HUDEP-2 (cell line): ENCODE results near the gene YPEL5.
"Not testable (repeated sequence)": the region's sequence is repeated elsewhere in the genome, so short reads cannot be mapped to it uniquely, and the experiment has no call there.

Source experiments
- DNase-seq, 76 experiments: peaks; one replicate each; lab custom pipeline; 2025; ENCODE audit not compliant: unreplicated experiment in 76 of 76; lab: John Stamatoyannopoulos, UW

Gene YPEL5

DNA sequence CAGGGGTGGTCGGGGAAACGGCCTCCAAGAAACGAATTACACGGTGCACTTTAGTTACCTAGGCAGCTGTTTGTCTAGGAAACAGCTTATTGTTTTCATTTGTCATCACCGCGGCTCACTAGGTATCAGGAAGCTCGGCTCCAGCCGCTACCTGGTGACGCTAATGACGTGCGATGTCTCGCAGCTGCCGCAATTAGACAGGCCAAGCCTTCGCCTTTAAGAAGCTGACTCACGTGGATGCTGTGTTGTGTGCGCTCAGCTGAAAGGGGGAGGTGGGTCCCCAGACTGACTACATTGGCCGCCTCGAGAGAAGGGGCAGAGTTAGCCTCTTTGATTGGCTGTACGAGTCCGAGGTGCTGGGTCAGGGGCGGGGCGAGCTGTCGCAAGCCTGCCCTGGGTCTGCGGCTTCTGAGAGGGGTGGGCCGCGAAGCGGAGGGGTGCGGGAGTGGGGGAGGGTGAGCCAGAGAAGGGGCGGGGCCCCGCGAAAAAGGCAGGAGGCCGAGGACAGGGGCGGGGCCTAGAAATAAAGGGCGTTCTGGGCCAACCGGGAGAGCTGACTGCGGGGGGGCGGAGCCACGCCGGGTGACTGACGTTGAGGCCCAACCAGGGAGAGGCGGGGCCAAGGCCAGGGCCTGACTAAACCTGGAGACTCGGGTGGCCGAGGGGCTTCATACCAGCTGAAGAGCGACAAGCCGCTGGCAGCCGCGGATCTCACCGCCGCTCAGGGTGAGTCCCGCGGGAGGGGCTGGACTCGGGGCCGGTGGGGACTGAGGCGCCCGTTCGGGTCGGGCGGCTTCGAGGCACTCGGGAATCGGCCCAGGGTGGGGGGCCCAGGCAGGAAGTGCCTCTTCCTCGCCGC, at the start of gene YPEL5:
Gene YPEL5 (plus strand): TSS at position 671 of the 859 bp plus-strand sequence. CDS start 9,645 bp downstream, outside the sequence.
- peak; percentile 71 to 99 (median 98) for DNase-seq

DNA sequence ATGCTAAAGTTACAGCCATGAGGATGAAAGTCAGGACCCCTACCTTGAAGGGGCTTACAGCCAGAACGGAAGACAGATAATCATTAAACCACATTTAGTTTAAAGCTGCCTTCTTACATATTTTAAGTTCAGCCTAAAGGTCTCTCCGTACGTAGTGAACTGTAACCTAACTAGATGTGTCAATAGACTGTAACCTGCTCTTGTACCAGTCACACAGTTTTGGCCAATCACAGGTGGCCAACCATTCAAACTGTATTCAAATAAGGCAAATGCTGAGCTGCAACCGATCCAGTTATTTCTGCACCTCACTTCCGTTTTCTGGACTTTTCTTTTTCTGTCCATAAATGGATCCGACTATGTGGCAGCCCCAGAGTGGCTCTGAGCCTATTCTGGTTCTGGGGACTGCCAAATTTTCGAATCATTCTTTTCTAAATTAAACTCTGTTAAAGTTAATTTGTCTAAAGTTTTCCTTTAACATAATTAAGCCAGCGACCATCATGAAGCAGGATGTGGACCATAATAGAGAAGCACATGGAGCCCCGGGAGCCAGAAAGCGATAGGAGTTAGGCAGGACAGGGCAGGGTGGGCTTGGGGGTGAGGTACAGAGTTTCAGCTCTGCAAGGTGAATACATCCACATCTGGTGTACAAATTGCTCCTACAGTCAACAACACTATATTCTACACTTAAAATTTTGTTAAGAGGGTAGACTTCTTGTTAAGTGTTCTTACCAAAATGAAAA, 48.4 kb upstream of the YPEL5 start:
- DNase-seq, result no peak

DNA sequence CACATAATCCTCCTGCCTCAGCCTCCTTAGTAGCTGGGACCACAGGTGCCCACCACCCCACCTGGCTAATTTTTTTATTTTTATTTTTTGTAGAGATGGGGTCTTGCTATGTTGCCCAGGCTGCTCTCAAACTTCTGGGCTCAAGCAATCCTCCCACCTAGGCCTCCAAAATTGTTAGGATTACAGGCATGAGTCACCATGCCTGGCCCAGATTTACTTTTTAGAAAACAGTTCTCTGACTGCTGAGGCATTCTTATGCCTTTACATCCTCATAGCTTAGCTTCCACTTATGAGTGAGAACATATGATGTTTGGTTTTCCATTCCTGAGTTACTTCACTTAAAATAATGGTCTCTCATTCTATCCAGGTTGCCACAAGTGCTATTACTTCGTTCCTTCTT, 47.4 kb upstream of the YPEL5 start:
- DNase-seq, result not testable (repeated sequence)

DNA sequence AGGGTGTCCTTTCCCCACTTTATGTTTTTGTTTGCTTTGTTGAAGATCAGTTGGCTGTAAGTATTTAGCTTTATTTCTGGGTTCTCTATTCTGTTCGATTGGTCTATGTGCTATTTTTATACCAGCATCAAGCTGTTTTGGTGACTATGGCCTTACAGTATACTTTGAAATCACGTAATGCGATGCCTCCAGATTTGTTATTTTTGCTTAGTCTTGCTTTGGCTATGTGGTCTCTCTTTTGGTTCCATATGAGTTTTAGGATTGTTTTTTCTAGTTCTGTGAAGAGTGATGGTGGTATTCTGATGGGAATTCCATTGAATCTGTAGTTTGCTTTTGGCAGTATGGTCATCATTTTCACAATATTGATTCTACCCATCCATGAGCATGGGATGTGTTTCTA, 46.1 kb upstream of the YPEL5 start:
- DNase-seq, result not testable (repeated sequence)

DNA sequence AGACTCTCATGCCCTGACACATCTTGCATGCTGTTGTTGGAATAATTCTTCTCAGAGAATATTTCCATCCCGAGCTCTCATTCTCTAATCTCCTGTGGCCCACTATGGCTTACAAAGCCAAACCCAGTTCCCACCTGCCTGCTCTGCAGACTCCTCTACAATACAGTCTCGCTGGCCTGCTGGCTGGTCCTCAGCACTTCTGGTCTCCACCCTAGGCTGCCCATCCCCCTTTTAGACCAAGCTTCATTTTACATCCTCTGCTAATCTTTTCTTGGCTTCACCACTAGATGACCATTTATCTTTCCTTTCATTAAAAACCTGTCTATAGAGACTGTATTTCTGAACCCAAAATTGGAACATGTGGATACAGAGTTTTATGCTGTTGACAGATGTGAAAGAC, 42.5 kb upstream of the YPEL5 start:
- no peak for DNase-seq

- no peak for DNase-seq
Measured at GRCh38 chr2:30105556-30105955, 41.3 kb upstream of the YPEL5 start.

GRCh38 chr2:30106543-30106942, 40.3 kb upstream of the YPEL5 start:
- no peak for DNase-seq

DNA sequence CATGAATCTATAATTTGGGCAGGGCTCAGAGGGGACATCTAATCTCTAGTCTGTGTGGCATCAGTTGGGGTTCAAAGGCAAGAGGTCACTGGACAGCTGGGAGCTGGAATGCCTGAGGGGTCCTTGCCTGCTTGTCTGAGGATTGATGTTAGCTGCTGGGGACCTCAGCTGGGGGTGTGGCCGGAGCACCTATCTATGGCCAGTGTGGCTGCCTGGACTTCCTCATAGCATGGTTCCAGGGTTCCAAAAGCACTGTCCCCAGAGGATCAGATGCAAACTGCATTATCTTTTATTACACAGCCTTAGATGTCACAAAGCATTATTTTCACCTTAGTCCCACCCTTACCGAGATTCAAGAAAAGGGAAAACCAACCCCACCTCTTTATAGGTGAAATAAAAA, 38.6 kb upstream of the YPEL5 start:
- no peak for DNase-seq

- DNase-seq, result no peak
Measured at GRCh38 chr2:30108851-30109250, 38.0 kb upstream of the YPEL5 start.

DNA sequence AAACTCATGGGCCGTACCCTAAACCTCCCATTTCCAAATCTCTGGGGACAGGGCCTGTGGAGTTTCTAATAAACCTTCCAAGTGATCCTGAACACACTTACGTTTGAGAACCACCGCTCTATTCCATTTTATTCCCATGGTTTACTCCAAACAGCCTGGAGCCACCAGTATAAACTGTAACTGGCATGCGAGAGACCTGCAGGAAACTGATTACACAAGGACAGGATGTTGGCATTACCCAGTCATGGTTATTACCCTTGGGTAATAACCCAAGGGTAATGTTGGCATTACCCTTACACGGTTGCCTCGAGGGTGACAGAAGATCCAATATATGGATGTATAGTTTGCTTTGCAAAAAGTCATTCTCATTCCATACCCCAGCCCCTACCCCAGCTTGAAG, 37.0 kb upstream of the YPEL5 start:
- no peak for DNase-seq

- no peak for DNase-seq
Measured at GRCh38 chr2:30110773-30111172, 36.0 kb upstream of the YPEL5 start.

DNA sequence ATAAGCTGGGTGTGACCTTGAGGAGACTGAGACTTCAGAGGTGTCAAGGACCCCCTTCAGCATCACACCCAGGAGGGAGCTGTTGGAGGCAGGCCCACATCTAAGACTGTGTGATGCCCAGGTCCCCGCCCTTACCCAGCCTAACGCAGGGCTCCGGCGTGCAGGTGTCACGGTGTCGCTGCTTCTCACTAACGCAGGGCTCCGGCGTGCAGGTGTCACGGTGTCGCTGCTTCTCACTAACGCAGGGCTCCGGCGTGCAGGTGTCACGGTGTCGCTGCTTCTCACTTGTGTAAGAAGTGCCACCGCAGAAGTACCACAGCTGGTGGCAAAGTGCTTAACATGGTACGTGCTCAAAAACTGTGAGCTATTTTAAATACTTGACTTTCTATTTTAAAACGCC, 35.6 kb upstream of the YPEL5 start:
- DNase-seq, result not testable (repeated sequence)

DNA sequence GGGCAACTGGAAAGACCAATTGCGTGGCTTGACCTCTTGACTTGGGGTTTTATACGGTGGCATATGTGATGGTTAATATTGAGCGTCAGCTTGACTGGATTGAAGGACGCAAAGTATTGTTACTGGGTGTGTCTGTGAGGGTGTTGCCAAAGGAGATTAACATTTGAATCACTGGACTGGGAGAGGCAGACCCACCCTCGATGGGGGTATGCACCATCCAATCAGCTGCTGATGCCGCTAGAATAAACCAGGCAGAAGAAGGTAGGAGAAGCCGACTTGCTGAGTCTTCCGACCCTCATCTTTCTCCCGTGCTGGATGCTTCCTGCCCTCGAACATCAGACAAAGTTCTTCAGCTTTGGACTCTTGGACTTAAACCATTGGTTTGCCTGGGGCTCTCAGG, 34.2 kb upstream of the YPEL5 start:
- no peak for DNase-seq

DNA sequence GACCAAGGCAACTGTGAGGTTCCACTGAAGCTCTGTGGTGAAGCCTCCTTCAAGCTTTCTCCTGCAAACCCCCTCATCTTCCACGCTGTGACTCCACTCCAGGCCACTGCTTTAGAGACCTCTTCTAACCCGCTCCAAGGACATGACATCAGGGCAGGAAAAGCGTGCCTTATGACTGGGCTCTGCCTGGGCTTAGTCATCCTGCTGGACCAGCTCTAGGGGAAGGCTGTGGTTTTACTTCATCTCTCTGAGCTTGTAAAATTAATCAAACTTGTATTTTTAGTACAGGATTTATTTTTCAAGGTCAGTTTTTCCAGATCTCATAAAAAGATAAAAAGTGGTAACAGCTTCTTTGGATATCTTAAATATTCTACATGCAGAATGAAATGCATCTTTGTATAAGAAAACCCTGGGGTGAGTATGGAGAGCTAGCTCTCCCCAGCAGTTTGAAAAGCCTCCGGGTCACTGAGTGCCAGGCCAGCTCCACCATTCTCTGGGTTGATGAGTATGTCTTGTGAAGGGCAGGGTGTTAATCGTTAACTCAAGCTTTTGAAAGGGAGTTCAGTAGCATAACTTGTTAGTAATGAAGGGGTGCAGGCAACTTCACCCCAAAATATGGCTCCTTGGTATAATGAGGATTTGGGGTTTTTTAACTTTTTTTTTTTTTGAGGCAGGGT, 33.1 kb upstream of the YPEL5 start:
- DNase-seq, result no peak

DNA sequence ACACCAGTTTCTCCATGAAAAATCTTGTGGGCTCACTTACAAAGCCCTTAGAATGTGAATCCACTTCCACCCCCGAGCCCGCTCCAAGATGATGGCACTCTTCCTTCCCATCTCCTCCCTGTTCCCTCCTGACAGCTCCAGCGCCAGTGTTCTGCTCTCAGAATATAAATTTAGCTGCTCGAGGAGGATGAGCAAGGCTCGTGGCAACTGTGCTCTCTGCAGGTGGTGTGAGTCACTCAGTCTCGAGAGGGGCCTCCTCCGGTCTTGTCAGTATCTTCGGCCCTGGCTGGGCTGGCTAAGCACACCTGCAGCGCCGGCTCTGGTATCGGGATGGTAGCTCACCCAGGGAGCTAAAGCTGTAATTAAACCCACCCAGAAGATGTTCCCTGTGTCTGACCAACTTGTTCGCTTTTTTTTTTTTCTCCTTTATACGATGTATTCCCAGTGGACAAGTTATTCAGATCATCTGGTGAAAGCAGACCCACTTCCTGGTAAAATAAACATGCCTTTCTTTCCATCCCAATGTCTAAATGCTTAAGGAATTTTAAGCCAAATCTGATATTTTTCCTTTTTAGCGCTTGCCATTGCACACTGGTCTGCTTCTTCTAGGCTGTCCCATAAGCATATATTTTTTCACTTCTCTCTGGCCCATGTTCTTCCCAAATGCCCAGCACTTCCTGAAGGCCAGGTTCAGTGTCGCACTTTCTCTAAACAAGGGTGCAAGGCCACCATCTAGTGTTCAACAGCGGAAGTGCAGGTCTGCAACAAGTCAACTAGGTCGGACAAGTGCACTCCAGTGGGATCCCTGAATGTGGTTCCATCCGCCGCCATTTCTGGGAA, 31.4 kb upstream of the YPEL5 start:
- DNase-seq, result peak in 65 of 76 experiments; percentile 5 to 78 (median 47)

GRCh38 chr2:30115981-30116285, 30.9 kb upstream of the YPEL5 start:
- DNase-seq, result no peak

DNA sequence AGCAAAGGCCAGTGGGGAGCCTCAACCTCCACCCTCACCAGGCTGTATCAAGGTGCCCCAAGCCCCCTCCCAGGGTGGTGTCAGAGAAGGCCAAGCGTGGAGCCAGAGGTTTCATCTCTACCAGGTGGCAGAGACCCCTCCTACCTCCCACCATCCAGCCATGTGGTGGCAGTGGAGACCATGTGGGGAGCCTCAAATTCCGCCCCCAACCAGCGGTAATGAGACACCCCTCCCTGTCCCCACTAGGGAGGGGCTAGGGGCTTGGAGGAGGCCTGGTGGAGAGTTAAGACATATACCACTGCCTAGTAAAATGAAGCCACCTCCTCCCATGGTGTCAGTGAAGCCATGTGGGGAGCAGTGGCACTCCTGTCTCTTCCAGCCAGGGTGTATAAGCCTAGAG, 24.4 kb upstream of the YPEL5 start:
- no peak for DNase-seq

GRCh38 chr2:30127016-30127893, 19.6 kb upstream of the YPEL5 start:
- no peak for DNase-seq

GRCh38 chr2:30134582-30134981, 12.2 kb upstream of the YPEL5 start:
- DNase-seq, result no peak

DNA sequence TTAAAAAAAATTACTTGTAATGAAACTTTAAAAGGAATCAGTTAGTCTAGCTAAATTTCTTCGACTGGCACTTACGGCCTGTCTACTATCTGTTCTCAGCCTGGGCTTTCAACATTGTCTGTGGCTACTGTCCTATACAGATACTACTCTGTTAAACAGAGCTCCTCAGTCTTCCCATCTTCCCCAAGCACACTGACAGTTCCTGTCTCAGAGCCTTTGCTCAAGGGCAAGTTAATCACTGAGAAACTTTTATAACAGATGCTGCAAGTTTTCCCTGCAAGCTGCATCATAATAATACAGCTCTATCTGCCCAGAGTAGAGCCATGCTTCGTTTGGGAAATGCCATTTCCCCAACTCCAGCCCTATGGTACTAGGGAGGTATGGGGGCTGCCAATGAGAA, 11.3 kb upstream of the YPEL5 start:
- no peak for DNase-seq
